HepG2 (cell line): ENCODE results near the gene MCMBP. TPM values are rescaled to one million over a fixed set of nuclear protein-coding genes. Genes with fewer than 3 reads are reported as not detected.

ENCODE experiments used
- KAT2B ChIP-seq: fragments of 150-350 bp; IDR thresholded peaks from 2 replicates; pipeline ENCODE4 v1.6.1; 2014; ENCODE audit warnings: low read depth, low read length, borderline replicate concordance
- PATZ1 ChIP-seq: sonication (generic); formaldehyde crosslinking; IDR thresholded peaks from 2 replicates; pipeline ENCODE4 v1.4.0; 2020; ENCODE audit warnings: missing genetic modification reagents
- POLR2AphosphoS5 ChIP-seq: IDR thresholded peaks from 2 replicates; pipeline ENCODE4 v1.6.1; 2012; ENCODE audit warnings: low read depth, low read length
- SALL1 ChIP-seq: sonication (generic); formaldehyde crosslinking; IDR thresholded peaks from 2 replicates; pipeline ENCODE4 v1.8.0; 2022; ENCODE audit warnings: mild to moderate bottlenecking, missing genetic modification reagents
- SMARCE1 ChIP-seq: fragments of 450-650 bp; IDR thresholded peaks from 2 replicates; pipeline ENCODE4 v1.6.1; 2017; ENCODE audit warnings: borderline replicate concordance
- SP4 ChIP-seq: sonication (generic); formaldehyde crosslinking; IDR thresholded peaks from 2 replicates; pipeline ENCODE4 v1.8.1; 2023; ENCODE audit warnings: mild to moderate bottlenecking, missing genetic modification reagents
- TAF1 ChIP-seq: sonication (generic); formaldehyde crosslinking; IDR thresholded peaks from 2 replicates; pipeline ENCODE4 v1.4.0; 2020; ENCODE audit warnings: missing genetic modification reagents
- ZNF253 ChIP-seq: sonication (generic); formaldehyde crosslinking; IDR thresholded peaks from 2 replicates; pipeline ENCODE4 v1.8.0; 2022; ENCODE audit warnings: mild to moderate bottlenecking, missing genetic modification reagents, borderline replicate concordance
- ZNF329 ChIP-seq: sonication (generic); formaldehyde crosslinking; IDR thresholded peaks from 2 replicates; pipeline ENCODE4 v1.9.0; 2021; ENCODE audit warnings: low read depth, mild to moderate bottlenecking, missing genetic modification reagents
- ZNF331 ChIP-seq: sonication (generic); formaldehyde crosslinking; IDR thresholded peaks from 2 replicates; pipeline ENCODE4 v1.4.0; 2020; ENCODE audit warnings: missing genetic modification reagents
- ZNF556 ChIP-seq: sonication (generic); formaldehyde crosslinking; IDR thresholded peaks from 2 replicates; pipeline ENCODE4 v1.4.0; 2020; ENCODE audit warnings: mild to moderate bottlenecking, missing genetic modification reagents, borderline replicate concordance
- ZNF883 ChIP-seq: sonication (generic); formaldehyde crosslinking; IDR thresholded peaks from 2 replicates; pipeline ENCODE4 v1.5.1; 2020; ENCODE audit warnings: mild to moderate bottlenecking, missing genetic modification reagents; ENCODE audit errors: not compliant biosample characterization
- polyA plus RNA-seq, 8 experiments: library from polyadenylated mRNA; depleted of rRNA in 3 of 8; stranded (reverse) in 7 of 8; unstranded in 1 of 8; fragments of >200 nt; fragmentation: Illumina TruSeq in 4 of 8; extraction: Trizol in 4 of 8; gene quantifications; 2 replicates each; pipeline versions ENCODE4 v1.2.1 to v1.2.3, GENCODE V29; 2011 to 2016; ENCODE audit warnings: low read depth in 4 of 8, missing spikeins in 1 of 8, mixed read lengths in 1 of 8; ENCODE audit not compliant: insufficient read depth in 1 of 8
- total RNA-seq, 5 experiments: library from RNA; depleted of rRNA; stranded (reverse); fragments of >200 nt; fragmentation: Illumina TruSeq; extraction: Trizol; gene quantifications; 2 replicates each; pipeline ENCODE4 v1.2.3, GENCODE V29; 2016; ENCODE audit warnings: low read depth in 1 of 5
- TF ChIP-seq, protein P1 (sequence below): sonication (generic); formaldehyde crosslinking; IDR thresholded peaks from 2 replicates; pipeline ENCODE4 v1.5.1; 2020; ENCODE audit warnings: missing genetic modification reagents, mild to moderate bottlenecking, borderline replicate concordance
- TF ChIP-seq, protein P2 (sequence below): sonication (generic); formaldehyde crosslinking; IDR thresholded peaks from 2 replicates; pipeline ENCODE4 v1.4.0; 2020; ENCODE audit warnings: missing genetic modification reagents
- TF ChIP-seq, protein P3 (sequence below): IDR thresholded peaks from 2 replicates; pipeline ENCODE4 v1.6.1; 2016; ENCODE audit warnings: low read depth, borderline replicate concordance
- TF ChIP-seq, protein P4 (sequence below): IDR thresholded peaks from 2 replicates; pipeline ENCODE4 v1.4.0; 2020; ENCODE audit warnings: mild to moderate bottlenecking, missing genetic modification reagents

The MCMBP gene
- total and polyA plus RNA-seq, 2 of the 13 experiments (the other 11 are each of a cell fraction or from before 2014, with no cell fraction given): 35.7 to 62.4 TPM

- TF ChIP-seq SMARCE1 (no peak), SALL1 (CRISPR knock-in tag) (peak; percentile 61; the same call in 1 of the 2 replicates), ZNF331 (CRISPR knock-in tag) (peak; percentile 58), ZNF329 (CRISPR knock-in tag) (peak; percentile 76; the same call in 1 of the 2 replicates), KAT2B (no peak), ZNF883 (CRISPR knock-in tag) (peak; percentile 3), ZNF253 (CRISPR knock-in tag) (0 out of 2 replicates have a peak, but pooled peaks have one; percentile 38), POLR2AphosphoS5 (peak; percentile 84), PATZ1 (CRISPR knock-in tag) (peak; percentile 38; the same call in 1 of the 2 replicates), SP4 (CRISPR knock-in tag) (peak; percentile 58), TAF1 (CRISPR knock-in tag) (peak; percentile 68; the same call in 1 of the 2 replicates), ZNF556 (CRISPR knock-in tag) (peak; percentile 27; the same call in 1 of the 2 replicates)
- TF ChIP-seq, protein P1, sequence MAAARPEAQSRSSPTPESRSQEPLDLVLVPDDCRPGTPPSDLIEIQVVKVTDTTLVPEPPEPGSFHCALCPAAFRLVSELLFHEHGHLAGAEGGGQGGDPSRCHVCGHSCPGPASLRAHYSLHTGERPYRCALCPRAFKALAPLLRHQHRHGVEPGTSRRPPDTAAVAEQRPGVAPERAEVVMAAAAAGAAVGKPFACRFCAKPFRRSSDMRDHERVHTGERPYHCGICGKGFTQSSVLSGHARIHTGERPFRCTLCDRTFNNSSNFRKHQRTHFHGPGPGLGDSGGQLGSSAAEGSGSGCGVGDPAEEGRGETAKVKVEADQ (CRISPR knock-in tag): peak; percentile 90
- TF ChIP-seq, protein P2, sequence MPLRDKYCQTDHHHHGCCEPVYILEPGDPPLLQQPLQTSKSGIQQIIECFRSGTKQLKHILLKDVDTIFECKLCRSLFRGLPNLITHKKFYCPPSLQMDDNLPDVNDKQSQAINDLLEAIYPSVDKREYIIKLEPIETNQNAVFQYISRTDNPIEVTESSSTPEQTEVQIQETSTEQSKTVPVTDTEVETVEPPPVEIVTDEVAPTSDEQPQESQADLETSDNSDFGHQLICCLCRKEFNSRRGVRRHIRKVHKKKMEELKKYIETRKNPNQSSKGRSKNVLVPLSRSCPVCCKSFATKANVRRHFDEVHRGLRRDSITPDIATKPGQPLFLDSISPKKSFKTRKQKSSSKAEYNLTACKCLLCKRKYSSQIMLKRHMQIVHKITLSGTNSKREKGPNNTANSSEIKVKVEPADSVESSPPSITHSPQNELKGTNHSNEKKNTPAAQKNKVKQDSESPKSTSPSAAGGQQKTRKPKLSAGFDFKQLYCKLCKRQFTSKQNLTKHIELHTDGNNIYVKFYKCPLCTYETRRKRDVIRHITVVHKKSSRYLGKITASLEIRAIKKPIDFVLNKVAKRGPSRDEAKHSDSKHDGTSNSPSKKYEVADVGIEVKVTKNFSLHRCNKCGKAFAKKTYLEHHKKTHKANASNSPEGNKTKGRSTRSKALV (CRISPR knock-in tag): peak; percentile 76; the same call in 1 of the 2 replicates
- TF ChIP-seq, protein P3, sequence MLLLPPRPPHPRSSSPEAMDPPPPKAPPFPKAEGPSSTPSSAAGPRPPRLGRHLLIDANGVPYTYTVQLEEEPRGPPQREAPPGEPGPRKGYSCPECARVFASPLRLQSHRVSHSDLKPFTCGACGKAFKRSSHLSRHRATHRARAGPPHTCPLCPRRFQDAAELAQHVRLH (CRISPR knock-in tag): peak; percentile 33; the same call in 1 of the 2 replicates
- TF ChIP-seq, protein P4, sequence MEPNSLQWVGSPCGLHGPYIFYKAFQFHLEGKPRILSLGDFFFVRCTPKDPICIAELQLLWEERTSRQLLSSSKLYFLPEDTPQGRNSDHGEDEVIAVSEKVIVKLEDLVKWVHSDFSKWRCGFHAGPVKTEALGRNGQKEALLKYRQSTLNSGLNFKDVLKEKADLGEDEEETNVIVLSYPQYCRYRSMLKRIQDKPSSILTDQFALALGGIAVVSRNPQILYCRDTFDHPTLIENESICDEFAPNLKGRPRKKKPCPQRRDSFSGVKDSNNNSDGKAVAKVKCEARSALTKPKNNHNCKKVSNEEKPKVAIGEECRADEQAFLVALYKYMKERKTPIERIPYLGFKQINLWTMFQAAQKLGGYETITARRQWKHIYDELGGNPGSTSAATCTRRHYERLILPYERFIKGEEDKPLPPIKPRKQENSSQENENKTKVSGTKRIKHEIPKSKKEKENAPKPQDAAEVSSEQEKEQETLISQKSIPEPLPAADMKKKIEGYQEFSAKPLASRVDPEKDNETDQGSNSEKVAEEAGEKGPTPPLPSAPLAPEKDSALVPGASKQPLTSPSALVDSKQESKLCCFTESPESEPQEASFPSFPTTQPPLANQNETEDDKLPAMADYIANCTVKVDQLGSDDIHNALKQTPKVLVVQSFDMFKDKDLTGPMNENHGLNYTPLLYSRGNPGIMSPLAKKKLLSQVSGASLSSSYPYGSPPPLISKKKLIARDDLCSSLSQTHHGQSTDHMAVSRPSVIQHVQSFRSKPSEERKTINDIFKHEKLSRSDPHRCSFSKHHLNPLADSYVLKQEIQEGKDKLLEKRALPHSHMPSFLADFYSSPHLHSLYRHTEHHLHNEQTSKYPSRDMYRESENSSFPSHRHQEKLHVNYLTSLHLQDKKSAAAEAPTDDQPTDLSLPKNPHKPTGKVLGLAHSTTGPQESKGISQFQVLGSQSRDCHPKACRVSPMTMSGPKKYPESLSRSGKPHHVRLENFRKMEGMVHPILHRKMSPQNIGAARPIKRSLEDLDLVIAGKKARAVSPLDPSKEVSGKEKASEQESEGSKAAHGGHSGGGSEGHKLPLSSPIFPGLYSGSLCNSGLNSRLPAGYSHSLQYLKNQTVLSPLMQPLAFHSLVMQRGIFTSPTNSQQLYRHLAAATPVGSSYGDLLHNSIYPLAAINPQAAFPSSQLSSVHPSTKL (CRISPR knock-in tag): 0 out of 2 replicates have a peak, but pooled peaks have one; percentile 11
These were observed 428 bp upstream of the MCMBP start (continued) for GRCh38 chr10:119872860-119873681.
